Mucosa of rectum (tissue), 2 donors: ENCODE data around the gene DLX5.

Experiments
- H3K27ac ChIP-seq, 2 donors: one replicate each; pipeline ENCODE4 v1.7.0; 2013; ENCODE audit warnings: inconsistent platforms in 2 of 2, low read depth in 2 of 2, low read length in 2 of 2
- H3K27me3 ChIP-seq, 2 donors: one replicate each; pipeline ENCODE4 v1.7.0; 2013; ENCODE audit warnings: low read length in 2 of 2; ENCODE audit not compliant: control insufficient read depth in 2 of 2, insufficient read depth in 2 of 2
- H3K36me3 ChIP-seq, 2 donors: one replicate each; pipeline ENCODE4 v1.7.0; 2013; ENCODE audit warnings: low read length in 2 of 2; ENCODE audit not compliant: control insufficient read depth in 2 of 2, insufficient read depth in 2 of 2
- H3K4me1 ChIP-seq, 2 donors: one replicate each; pipeline ENCODE4 v1.7.0; 2013; ENCODE audit warnings: low read length in 2 of 2, mild to moderate bottlenecking in 1 of 2; ENCODE audit not compliant: control insufficient read depth in 2 of 2, insufficient read depth in 2 of 2
- H3K4me3 ChIP-seq, 2 donors: one replicate each; pipeline ENCODE4 v1.7.0; 2013; ENCODE audit warnings: low read length in 2 of 2
- H3K9ac ChIP-seq, 2 donors: one replicate each; pipeline ENCODE4 v1.7.0; 2013; ENCODE audit warnings: low read length in 2 of 2, low read depth in 1 of 2, mild to moderate bottlenecking in 1 of 2
- H3K9me3 ChIP-seq, 2 donors: one replicate each; pipeline ENCODE4 v1.7.0; 2013; ENCODE audit warnings: low read length in 2 of 2; ENCODE audit not compliant: control insufficient read depth in 2 of 2
- donor health status: healthy.
- donor health status: Normal muscosa, but diverticular disease.

DLX5 gene

GRCh38 chr7:96996958-96997511 is 27.6 kb downstream of the DLX5 start:
- Histone ChIP-seq H3K27ac (no peak overlapping the region), H3K9ac (no peak overlapping the region), H3K9me3 (no peaks in the 10 kb centered on the region), H3K36me3 (no peaks in the 10 kb centered on the region), H3K27me3 (peaks cover 74 to 88% of the 10 kb centered on the region in 2 donors), H3K4me1 (no peaks in the 10 kb centered on the region), H3K4me3 (no peak overlapping the region)

- H3K36me3 ChIP-seq, result no peaks in the 10 kb centered on the region
- no peak overlapping the region for H3K9ac ChIP-seq
- H3K4me1 ChIP-seq, result no peaks in the 10 kb centered on the region
- no peak overlapping the region for H3K27ac ChIP-seq
- H3K27me3 ChIP-seq, result peaks cover 71 to 88% of the 10 kb centered on the region in 2 donors
- no peaks in the 10 kb centered on the region for H3K9me3 ChIP-seq
- no peak overlapping the region for H3K4me3 ChIP-seq
These were observed 28.3 kb downstream of the DLX5 start for GRCh38 chr7:96996111-96996957.

- H3K4me1 ChIP-seq, result no peaks in the 10 kb centered on the region
- no peaks in the 10 kb centered on the region for H3K36me3 ChIP-seq
- no peak overlapping the region for H3K4me3 ChIP-seq
- H3K9ac ChIP-seq, result no peak overlapping the region
- H3K9me3 ChIP-seq, result no peaks in the 10 kb centered on the region
- no peak overlapping the region for H3K27ac ChIP-seq
- H3K27me3 ChIP-seq, result peaks cover 64 to 80% of the 10 kb centered on the region in 2 donors
These were observed 29.1 kb downstream of the DLX5 start for GRCh38 chr7:96995406-96996110.

- Histone ChIP-seq H3K9me3 (no peaks in the 10 kb centered on the region), H3K36me3 (no peaks in the 10 kb centered on the region), H3K27ac (no peak overlapping the region), H3K27me3 (peaks cover 62 to 77% of the 10 kb centered on the region in 2 donors), H3K4me3 (no peak overlapping the region), H3K9ac (no peak overlapping the region), H3K4me1 (no peaks in the 10 kb centered on the region)
These were observed 30.7 kb downstream of the DLX5 start for GRCh38 chr7:96993980-96994379.

GRCh38 chr7:96993094-96993865 is 31.4 kb downstream of the DLX5 start:
- no peaks in the 10 kb centered on the region for H3K36me3 ChIP-seq
- H3K27me3 ChIP-seq, result peaks cover 60 to 76% of the 10 kb centered on the region in 2 donors
- H3K9ac ChIP-seq, result no peak overlapping the region
- H3K27ac ChIP-seq, result no peak overlapping the region
- no peaks in the 10 kb centered on the region for H3K9me3 ChIP-seq
- H3K4me3 ChIP-seq, result no peak overlapping the region
- no peaks in the 10 kb centered on the region for H3K4me1 ChIP-seq

GRCh38 chr7:96992192-96993005 is 32.2 kb downstream of the DLX5 start:
- H3K9me3 ChIP-seq, result no peaks in the 10 kb centered on the region
- H3K27me3 ChIP-seq, result peaks cover 57 to 69% of the 10 kb centered on the region in 2 donors
- no peak overlapping the region for H3K9ac ChIP-seq
- H3K4me3 ChIP-seq, result no peak overlapping the region
- no peak overlapping the region for H3K27ac ChIP-seq
- no peaks in the 10 kb centered on the region for H3K4me1 ChIP-seq
- H3K36me3 ChIP-seq, result no peaks in the 10 kb centered on the region

- H3K4me1 ChIP-seq, result no peaks in the 10 kb centered on the region
- H3K36me3 ChIP-seq, result no peaks in the 10 kb centered on the region
- H3K9me3 ChIP-seq, result no peaks in the 10 kb centered on the region
- H3K4me3 ChIP-seq, result no peak overlapping the region
- H3K27ac ChIP-seq, result no peak overlapping the region
- no peak overlapping the region for H3K9ac ChIP-seq
- peaks cover 53 to 66% of the 10 kb centered on the region in 2 donors for H3K27me3 ChIP-seq
These were observed 33.0 kb downstream of the DLX5 start for GRCh38 chr7:96991546-96992191.

GRCh38 chr7:96989859-96990317 is 34.7 kb downstream of the DLX5 start:
- Histone ChIP-seq H3K4me3 (no peak overlapping the region), H3K36me3 (no peaks in the 10 kb centered on the region), H3K27me3 (peaks cover 42 to 62% of the 10 kb centered on the region in 2 donors), H3K9ac (no peak overlapping the region), H3K9me3 (no peaks in the 10 kb centered on the region), H3K27ac (no peak overlapping the region), H3K4me1 (no peaks in the 10 kb centered on the region)
